COR-L47 (cell line): ENCODE results near the gene GRID1.
"Not testable (repeated sequence)": the region's sequence is repeated elsewhere in the genome, so short reads cannot be mapped to it uniquely, and the experiment has no call there.

Experiments used
- DNase-seq: peaks from one replicate; lab custom pipeline; 2025; lab: John Stamatoyannopoulos, UW

Gene GRID1

DNA sequence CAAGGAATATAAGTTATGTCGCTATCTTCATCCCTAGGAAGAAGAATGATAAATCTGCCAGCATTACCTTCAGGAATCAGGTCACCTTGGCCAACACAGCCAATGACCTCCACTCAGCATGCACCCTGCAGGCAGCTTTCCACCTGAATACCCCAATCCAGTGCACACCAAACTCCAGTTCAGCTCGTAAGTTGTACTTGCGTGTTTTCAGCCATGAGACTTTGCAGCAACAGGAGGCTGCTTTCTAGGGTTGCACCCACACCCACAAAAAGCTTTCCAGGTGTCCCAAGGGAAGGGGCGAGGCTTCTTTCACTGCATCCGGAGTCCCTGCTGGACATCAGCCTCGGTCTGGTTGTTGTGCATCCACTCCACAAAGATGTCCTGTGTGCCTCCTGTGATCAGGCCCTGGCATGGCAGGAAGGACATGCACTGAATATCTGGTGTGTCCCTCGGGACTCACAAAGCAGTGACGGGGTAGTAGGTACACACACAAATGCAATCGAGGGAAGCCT lies 282.9 kb downstream of the GRID1 start:
- DNase-seq, result no peak

DNA sequence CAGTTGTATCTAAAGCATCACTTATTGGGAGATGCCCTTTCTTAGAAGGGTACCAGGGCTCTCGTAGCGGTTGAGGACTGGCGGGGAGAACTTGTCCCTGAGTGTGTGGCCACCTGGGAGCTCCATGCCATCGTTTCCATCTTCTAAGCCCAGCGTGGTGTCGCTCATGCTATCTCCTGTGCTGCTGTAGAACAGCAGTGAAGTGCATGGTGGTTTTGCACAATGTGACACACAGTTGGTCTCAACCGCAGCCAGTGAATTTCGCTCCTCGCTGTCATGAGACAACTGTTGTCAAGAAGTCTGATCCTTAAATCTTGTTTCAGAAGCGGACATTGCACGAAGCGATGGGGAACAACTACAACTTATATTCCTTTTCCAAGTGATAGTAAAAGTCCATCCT lies 283.4 kb downstream of the GRID1 start:
- DNase-seq, result no peak

- no peak for DNase-seq
These were observed 284.0 kb downstream of the GRID1 start for GRCh38 chr10:86082556-86082955.

GRCh38 chr10:86079088-86079487 lies 287.5 kb downstream of the GRID1 start:
- no peak for DNase-seq

DNA sequence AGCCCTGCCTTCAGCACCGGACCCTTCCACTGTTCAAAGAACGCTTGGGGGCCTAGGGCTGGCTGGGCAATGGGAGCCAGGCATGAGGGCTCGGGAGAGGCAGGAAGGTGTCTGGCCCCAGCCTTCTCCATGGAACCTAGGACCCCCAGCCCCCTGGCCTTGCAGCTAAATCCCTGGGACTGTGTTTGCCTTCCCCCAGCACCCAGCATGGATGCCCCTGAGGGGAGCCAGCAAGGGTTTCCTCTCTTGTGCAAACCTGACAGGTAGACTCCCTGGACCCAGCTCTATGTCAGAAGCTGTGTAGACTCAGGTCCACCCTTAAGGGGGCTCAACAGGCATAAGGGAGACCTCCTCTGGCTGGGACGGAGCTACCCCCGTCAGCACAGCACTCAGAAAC lies 288.0 kb downstream of the GRID1 start:
- no peak for DNase-seq

DNA sequence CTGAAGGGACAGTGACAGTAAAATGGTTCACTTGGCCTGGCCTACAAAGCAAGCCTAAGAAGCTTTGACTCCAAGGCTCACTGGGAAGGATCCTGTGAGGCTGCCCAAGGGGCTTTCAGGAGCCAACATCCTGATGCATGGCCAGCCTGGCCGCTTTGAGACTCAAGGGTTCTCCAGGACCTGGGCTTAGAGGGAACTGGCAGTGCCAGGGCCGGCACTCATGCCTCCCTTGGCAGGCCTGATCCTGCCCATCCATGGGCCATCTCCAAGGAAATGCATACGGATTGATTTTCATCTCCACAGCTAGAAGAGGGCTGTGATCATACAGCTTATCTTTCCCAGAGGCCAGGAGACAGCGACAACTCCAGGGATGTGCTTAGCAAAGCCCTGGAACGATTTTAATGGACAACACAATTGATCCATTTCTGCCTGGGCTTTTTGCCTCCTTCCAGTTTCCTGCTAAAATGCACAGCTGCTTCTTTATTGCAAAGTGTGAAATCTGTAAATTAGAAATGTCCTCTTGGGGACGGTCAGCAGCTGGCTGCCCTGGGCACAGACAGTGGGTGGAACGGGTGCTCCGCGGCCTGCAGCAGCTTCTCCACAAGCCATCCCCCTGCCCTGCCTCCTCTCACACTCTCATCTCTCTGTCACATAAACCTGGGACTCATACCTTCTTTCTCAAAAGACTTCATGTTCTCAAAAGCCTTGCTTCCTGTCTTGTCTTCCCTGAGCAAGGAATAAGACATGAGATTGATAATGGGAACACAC lies 288.5 kb downstream of the GRID1 start:
- DNase-seq, result no peak

GRCh38 chr10:86077271-86077670 lies 289.3 kb downstream of the GRID1 start:
- DNase-seq, result no peak

GRCh38 chr10:86076497-86076896 lies 290.1 kb downstream of the GRID1 start:
- DNase-seq, result not testable (repeated sequence)

- DNase-seq, result no peak
These were observed 291.1 kb downstream of the GRID1 start for GRCh38 chr10:86075512-86075911.

DNA sequence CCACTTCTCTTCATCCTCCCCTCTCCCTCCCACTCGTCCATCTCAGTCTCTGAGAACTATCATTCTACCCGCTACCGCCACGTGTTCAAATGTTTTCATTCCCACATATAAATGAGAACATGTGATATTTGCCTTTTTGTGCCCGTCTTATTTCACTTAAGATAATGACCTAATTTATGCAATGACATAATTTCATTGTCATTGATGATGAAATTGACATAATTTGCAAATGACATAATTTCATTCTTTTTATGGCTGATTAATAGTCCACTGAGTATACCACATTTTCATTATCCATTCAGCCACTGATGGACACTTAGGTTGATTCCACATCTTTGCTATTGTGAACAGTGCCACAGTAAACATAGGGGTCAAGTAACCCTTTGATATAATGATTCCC lies 292.3 kb downstream of the GRID1 start:
- no peak for DNase-seq

- no peak for DNase-seq
These were observed 293.2 kb downstream of the GRID1 start for GRCh38 chr10:86073199-86073977.

GRCh38 chr10:86072413-86072812 lies 294.2 kb downstream of the GRID1 start:
- no peak for DNase-seq

DNA sequence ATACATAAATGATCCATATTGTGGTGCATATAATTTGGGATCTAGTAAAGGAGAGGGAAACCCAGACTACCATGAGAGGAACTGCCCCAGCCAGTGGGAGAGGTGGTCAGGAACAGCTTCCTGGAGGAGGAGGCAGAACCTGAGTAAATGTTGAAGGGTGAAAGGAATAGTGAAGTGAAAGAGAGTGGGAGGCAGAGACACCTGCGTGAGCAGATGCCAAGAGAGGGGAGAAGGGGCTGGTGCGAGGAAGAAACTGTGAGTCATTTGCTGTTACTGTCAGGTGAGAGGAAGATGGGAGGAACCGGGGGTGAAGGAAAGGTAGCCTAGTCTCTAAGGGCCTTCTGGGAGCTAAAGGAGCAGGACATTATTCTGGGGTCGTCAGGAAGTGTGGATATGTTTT lies 294.8 kb downstream of the GRID1 start:
- DNase-seq, result no peak

DNA sequence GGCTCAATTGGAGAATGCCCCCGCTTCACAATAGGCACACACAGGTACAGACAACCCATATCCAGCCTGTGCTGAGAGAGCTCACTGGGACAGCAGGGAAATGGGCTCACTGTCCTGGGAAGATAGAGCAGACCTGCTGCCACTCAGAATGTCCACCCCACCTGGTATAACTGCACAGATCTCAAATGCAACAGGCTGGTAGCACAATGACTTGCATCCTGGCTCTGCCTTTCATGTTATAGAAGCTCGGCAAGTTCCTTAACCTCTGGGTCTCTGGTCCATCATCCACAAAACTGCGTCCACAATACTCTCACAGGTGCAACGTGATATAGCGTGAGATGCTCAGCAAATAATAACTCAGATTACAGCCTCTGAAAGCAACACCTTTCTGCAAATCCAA lies 295.4 kb downstream of the GRID1 start:
- DNase-seq, result no peak

DNA sequence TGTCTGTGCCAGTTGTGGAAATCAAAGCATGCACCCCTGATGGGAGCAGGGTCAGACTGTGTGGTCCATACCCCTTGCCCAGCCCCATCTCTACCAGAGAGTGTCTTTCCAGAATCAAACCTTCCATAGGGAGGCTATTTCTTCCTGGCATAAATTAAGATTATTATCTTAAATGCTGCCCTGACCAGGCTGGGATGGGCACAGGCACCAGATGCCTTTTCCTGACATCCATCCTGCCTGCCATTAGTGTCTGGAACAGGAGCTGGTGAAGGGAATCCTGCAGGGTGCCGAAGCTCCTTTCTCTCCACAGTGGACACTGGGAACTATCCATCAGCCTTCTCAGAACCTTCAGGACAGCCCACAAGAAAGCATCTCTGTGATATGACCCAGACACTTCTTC lies 296.3 kb downstream of the GRID1 start:
- no peak for DNase-seq

DNA sequence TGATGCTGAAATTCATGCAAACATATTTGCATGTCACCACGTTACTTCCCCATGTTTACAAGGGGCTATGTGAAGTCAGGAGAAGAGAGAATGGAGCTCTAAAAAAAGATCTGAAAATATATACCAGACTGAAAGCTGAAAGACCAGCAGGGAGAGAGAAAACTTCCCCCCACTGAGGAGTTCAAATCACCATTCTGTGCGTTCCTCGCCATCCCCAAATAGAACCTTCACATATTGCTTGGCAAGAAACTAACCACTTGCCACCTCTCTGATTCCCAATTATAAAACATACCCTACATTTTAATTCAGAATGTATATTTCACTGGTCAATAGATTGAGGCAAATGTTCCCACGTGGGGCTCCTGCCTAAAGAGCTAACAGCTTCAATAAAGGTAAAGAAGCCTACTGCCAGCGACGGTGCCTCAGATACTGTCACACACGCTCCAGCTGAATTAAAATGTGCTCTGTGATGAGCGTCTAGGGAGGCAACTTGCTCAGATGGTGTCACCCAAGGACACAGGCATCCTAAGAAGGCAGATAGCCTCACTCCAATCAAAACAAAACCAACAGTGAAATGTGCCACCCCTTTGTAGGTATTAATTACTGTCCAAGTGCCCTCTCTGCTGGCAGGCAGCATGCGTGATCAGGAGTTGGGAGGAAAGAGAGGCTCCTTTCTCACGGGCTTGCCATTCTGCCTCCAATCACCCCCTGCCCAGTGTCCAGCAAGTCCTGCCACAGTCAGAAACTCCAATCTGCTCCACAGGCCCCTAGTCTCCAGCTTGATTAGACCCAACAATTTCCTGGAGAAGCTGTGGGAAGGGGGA lies 298.2 kb downstream of the GRID1 start:
- no peak for DNase-seq

GRCh38 chr10:86067436-86068050 lies 299.1 kb downstream of the GRID1 start:
- no peak for DNase-seq

DNA sequence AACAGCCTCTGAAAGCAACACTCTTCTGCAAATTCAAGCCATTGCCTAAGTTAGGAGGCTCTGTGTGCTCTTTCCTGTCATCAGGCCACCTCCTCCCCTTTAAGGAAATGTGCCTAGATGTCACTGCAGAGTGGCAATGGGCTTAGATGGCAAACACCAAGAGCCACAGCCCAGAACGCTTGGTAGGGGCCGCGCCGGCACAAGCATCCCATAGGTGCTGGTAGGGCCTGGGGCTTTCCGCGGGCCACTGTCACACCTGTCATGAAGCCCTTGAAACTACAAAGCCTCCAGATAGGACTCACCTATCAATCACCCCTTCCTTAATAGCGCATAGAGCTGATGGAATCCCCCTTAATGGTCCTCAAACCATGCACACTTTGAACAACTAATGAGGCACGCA lies 299.9 kb downstream of the GRID1 start:
- no peak for DNase-seq

GRCh38 chr10:86065711-86066251 lies 300.8 kb downstream of the GRID1 start:
- no peak for DNase-seq

DNA sequence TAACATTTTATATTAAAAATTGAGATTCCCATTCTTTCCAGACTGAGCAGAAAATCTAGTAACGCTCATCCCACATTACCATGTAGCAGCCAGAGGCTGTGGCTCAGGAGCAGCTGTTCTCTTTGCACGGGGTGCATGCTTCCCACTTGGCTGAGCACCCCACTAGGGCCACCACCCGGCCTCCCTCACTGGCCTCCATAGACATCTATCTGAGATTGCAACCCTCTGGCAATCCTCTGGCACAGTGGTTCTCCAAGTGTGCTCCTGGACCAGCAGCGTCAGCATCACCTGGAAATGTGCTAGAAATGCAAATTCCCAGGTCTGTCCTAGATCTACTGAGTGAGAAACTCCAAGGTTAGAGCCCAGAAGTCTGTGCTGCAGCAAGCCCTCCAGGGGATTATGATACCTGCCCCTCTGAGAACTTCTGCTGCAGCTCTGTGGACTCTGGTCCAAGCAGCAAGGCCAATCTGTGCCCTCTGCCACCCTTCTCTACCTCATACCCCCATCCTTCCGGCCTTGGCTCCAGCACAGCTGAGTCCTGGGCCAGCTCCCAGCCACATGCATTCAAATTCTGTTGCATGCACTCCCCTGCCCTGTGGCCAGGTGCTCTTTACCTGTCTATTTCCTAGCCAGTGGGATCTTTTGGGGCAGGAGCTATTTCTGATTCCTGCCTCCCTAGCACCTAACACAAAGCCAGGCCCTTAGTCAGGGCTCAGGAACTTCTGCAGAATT lies 301.5 kb downstream of the GRID1 start:
- no peak for DNase-seq

DNA sequence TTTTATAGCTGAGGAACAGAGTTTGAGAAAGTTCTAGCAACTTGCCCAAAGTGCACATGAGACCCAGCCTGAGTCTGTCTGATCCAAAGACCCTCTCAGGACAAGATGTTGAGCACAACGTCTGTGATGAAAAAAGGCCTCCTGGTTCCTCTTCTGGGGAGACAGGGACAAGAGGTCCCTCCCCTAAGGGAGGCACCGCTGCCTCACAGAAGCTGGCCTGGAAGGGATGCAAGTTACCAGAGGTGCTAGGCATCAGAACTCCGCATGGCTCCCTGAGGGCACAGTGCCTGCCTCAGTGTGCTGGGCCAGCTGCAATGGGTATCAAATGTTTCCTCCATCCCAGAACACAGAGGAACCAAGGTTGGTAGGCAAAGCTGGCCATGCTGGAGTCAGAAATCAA lies 302.4 kb downstream of the GRID1 start:
- no peak for DNase-seq
